Nephron (organoid): ENCODE measurements around the gene R3HDM4.

ENCODE experiments used
- H3K27ac Mint-ChIP-seq, 3 experiments: 2 replicates each; pipeline ENCODE4 v1.8.0; 2020; ENCODE audit warnings: mixed read lengths in 3 of 3, mild to moderate bottlenecking in 2 of 3, moderate library complexity in 1 of 3
- H3K27me3 Mint-ChIP-seq: 2 replicates; pipeline ENCODE4 v1.8.0; 2021; ENCODE audit warnings: low read depth, mild to moderate bottlenecking, moderate library complexity, mixed read lengths
- H3K36me3 Mint-ChIP-seq: 2 replicates; pipeline ENCODE4 v1.8.0; 2020; ENCODE audit warnings: low read depth, mixed read lengths
- H3K4me1 Mint-ChIP-seq: 2 replicates; pipeline ENCODE4 v1.8.0; 2020; ENCODE audit warnings: mixed read lengths
- H3K4me3 Mint-ChIP-seq, 3 experiments: 2 replicates each; pipeline ENCODE4 v1.8.0; 2020; ENCODE audit warnings: mild to moderate bottlenecking in 3 of 3, mixed read lengths in 3 of 3, moderate library complexity in 2 of 3
- H3K9me3 Mint-ChIP-seq: 2 replicates; pipeline ENCODE4 v1.8.0; 2020; ENCODE audit warnings: mixed read lengths
- CTCF ChIP-seq, 3 experiments: fragments of 200-600 bp; sonication (generic); IDR thresholded peaks; one replicate each; pipeline ENCODE4 v1.5.0; 2021; ENCODE audit warnings: antibody characterized with exemption in 3 of 3; ENCODE audit not compliant: unreplicated experiment in 3 of 3

R3HDM4 gene

GRCh38 chr19:929203-929890 is 16.3 kb upstream of the R3HDM4 start:
- Mint-ChIP-seq H3K4me1 (peaks cover 4% of the 10 kb centered on the region), H3K27me3 (no peaks in the 10 kb centered on the region), H3K36me3 (peaks cover 18% of the 10 kb centered on the region), H3K9me3 (no peaks in the 10 kb centered on the region), H3K4me3 (no peak overlapping the region), H3K27ac (peak overlapping the region in 2 of 3 experiments; percentile 70)
- TF ChIP-seq CTCF (IDR thresholded peaks at IDR 0.05; ENCODE audit: unreplicated experiment in 3 of 3): no peak

- H3K27me3 Mint-ChIP-seq: peaks cover under 1% of the 10 kb centered on the region
- peaks cover 18% of the 10 kb centered on the region for H3K36me3 Mint-ChIP-seq
- H3K4me1 Mint-ChIP-seq: peaks cover 1% of the 10 kb centered on the region
- peak overlapping the region in 1 of 3 experiments; percentile 51 for H3K27ac Mint-ChIP-seq
- no peaks in the 10 kb centered on the region for H3K9me3 Mint-ChIP-seq
- H3K4me3 Mint-ChIP-seq: peak overlapping the region; percentile 89 to 97 (median 92)
- no peak for TF ChIP-seq CTCF (IDR thresholded peaks at IDR 0.05; ENCODE audit: unreplicated experiment in 3 of 3)
Measured at GRCh38 chr19:928471-929202, 15.6 kb upstream of the R3HDM4 start.

- peaks cover 5% of the 10 kb centered on the region for H3K4me1 Mint-ChIP-seq
- H3K27me3 Mint-ChIP-seq: peaks cover 5% of the 10 kb centered on the region
- H3K4me3 Mint-ChIP-seq: peak overlapping the region; percentile 89 to 97 (median 92)
- no peaks in the 10 kb centered on the region for H3K9me3 Mint-ChIP-seq
- H3K27ac Mint-ChIP-seq: peak overlapping the region in 2 of 3 experiments; percentile 15 to 75
- H3K36me3 Mint-ChIP-seq: peaks cover 18% of the 10 kb centered on the region
- no peak for TF ChIP-seq CTCF (IDR thresholded peaks at IDR 0.05; ENCODE audit: unreplicated experiment in 3 of 3)
Measured at GRCh38 chr19:927780-928401, 14.9 kb upstream of the R3HDM4 start.

- Mint-ChIP-seq H3K4me3 (peak overlapping the region; percentile 89 to 97 (median 92)), H3K9me3 (no peaks in the 10 kb centered on the region), H3K4me1 (peaks cover 5% of the 10 kb centered on the region), H3K27ac (peak overlapping the region in 1 of 3 experiments; percentile 75), H3K27me3 (peaks cover 5% of the 10 kb centered on the region), H3K36me3 (peaks cover 18% of the 10 kb centered on the region)
- TF ChIP-seq CTCF (IDR thresholded peaks at IDR 0.05; ENCODE audit: unreplicated experiment in 3 of 3): no peak
Measured at GRCh38 chr19:927351-927779, 14.3 kb upstream of the R3HDM4 start.

GRCh38 chr19:926589-927350 is 13.8 kb upstream of the R3HDM4 start:
- Mint-ChIP-seq H3K36me3 (peaks cover 14% of the 10 kb centered on the region), H3K27me3 (peaks cover 8% of the 10 kb centered on the region), H3K27ac (peak overlapping the region; percentile 45 to 96 (median 85)), H3K4me3 (peak overlapping the region; percentile 89 to 97 (median 92)), H3K9me3 (no peaks in the 10 kb centered on the region), H3K4me1 (peaks cover 9% of the 10 kb centered on the region)
- TF ChIP-seq CTCF (IDR thresholded peaks at IDR 0.05; ENCODE audit: unreplicated experiment in 3 of 3): no peak
